HG02759 (cell line): ENCODE data around the gene PRKAG1.

Experiments
- ATAC-seq: cut with Tn5 transposase; IDR thresholded peaks from one replicate; pipeline ENCODE4 v1.9.1; 2021; ENCODE audit warnings: mild to moderate bottlenecking, moderate library complexity; ENCODE audit not compliant: unreplicated experiment

The PRKAG1 gene

GRCh38 chr12:48969833-48970701 lies 48.5 kb downstream of the PRKAG1 start:
- ATAC-seq, result peak; percentile 37

- no peak for ATAC-seq
Observed at GRCh38 chr12:48969160-48969771, 49.3 kb downstream of the PRKAG1 start.

- ATAC-seq, result no peak
Observed at GRCh38 chr12:48968467-48968866, 50.1 kb downstream of the PRKAG1 start.

GRCh38 chr12:48967991-48968390 lies 50.6 kb downstream of the PRKAG1 start:
- no peak for ATAC-seq

GRCh38 chr12:48966177-48966895 lies 52.2 kb downstream of the PRKAG1 start:
- ATAC-seq, result no peak

- ATAC-seq, result no peak
Observed at GRCh38 chr12:48965298-48965838, 53.2 kb downstream of the PRKAG1 start.

GRCh38 chr12:48961801-48962200 lies 56.8 kb downstream of the PRKAG1 start:
- no peak for ATAC-seq

GRCh38 chr12:48961331-48961730 lies 57.2 kb downstream of the PRKAG1 start:
- no peak for ATAC-seq

GRCh38 chr12:48960834-48961233 lies 57.7 kb downstream of the PRKAG1 start:
- ATAC-seq, result no peak

- ATAC-seq, result no peak
Observed at GRCh38 chr12:48958049-48958388, 60.6 kb downstream of the PRKAG1 start.

GRCh38 chr12:48957141-48958048 lies 61.2 kb downstream of the PRKAG1 start, which contains the start of gene ARF3:
Gene ARF3, minus strand, starts transcription at chr12:48957487. Its CDS starts 16,392 bp downstream, at chr12:48941095.
- ATAC-seq, result peak; percentile 92

GRCh38 chr12:48956279-48957140 lies 62.1 kb downstream of the PRKAG1 start:
- ATAC-seq, result peak; percentile 1

- no peak for ATAC-seq
Observed at GRCh38 chr12:48954841-48955501, 63.6 kb downstream of the PRKAG1 start.

GRCh38 chr12:48954061-48954460 lies 64.5 kb downstream of the PRKAG1 start:
- ATAC-seq, result no peak

GRCh38 chr12:48952691-48953090 lies 65.9 kb downstream of the PRKAG1 start:
- ATAC-seq, result no peak
